Kidney epithelial cell (primary cell): ENCODE measurements around the gene CFAP91. TPM values are rescaled to one million over a fixed set of nuclear protein-coding genes. Genes with fewer than 3 reads are reported as not detected.

Experiments
- DNase-seq: peaks from one replicate; pipeline ENCODE4 v3.0.0-alpha.2; 2010; ENCODE audit warnings: low read depth
- H3K27me3 ChIP-seq: 2 replicates; pipeline ENCODE4 v1.6.0; 2011; ENCODE audit warnings: low read length; ENCODE audit not compliant: control insufficient read depth, insufficient read depth
- H3K36me3 ChIP-seq: 2 replicates; pipeline ENCODE4 v1.5.1; 2011; ENCODE audit warnings: low read length; ENCODE audit not compliant: control insufficient read depth, insufficient read depth
- H3K4me3 ChIP-seq: 2 replicates; pipeline ENCODE4 v1.5.1; 2011; ENCODE audit warnings: low read depth, mild to moderate bottlenecking, control low read depth, low read length
- total RNA-seq: library from RNA; depleted of rRNA; stranded (reverse); fragments of >200 nt; gene quantifications from 2 replicates; pipeline ENCODE4 v1.2.3, GENCODE V29; 2015
- TF ChIP-seq, protein P1 (sequence below): IDR thresholded peaks from 2 replicates; pipeline ENCODE4 v1.5.1; 2011; ENCODE audit warnings: mild to moderate bottlenecking, moderate library complexity, low read length, control low read depth, inconsistent platforms; ENCODE audit not compliant: insufficient read depth, poor library complexity, severe bottlenecking

Gene CFAP91
- total RNA-seq, 1 donor from 2014 or later, result 3.3 TPM

GRCh38 chr3:119683421-119683820, 19.4 kb upstream of the CFAP91 start:
- Histone ChIP-seq H3K36me3 (no peaks in the 10 kb centered on the region), H3K4me3 (no peak overlapping the region), H3K27me3 (no peaks in the 10 kb centered on the region)
- TF ChIP-seq, protein P1, sequence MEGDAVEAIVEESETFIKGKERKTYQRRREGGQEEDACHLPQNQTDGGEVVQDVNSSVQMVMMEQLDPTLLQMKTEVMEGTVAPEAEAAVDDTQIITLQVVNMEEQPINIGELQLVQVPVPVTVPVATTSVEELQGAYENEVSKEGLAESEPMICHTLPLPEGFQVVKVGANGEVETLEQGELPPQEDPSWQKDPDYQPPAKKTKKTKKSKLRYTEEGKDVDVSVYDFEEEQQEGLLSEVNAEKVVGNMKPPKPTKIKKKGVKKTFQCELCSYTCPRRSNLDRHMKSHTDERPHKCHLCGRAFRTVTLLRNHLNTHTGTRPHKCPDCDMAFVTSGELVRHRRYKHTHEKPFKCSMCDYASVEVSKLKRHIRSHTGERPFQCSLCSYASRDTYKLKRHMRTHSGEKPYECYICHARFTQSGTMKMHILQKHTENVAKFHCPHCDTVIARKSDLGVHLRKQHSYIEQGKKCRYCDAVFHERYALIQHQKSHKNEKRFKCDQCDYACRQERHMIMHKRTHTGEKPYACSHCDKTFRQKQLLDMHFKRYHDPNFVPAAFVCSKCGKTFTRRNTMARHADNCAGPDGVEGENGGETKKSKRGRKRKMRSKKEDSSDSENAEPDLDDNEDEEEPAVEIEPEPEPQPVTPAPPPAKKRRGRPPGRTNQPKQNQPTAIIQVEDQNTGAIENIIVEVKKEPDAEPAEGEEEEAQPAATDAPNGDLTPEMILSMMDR, result no peak
- no peak for DNase-seq

DNA sequence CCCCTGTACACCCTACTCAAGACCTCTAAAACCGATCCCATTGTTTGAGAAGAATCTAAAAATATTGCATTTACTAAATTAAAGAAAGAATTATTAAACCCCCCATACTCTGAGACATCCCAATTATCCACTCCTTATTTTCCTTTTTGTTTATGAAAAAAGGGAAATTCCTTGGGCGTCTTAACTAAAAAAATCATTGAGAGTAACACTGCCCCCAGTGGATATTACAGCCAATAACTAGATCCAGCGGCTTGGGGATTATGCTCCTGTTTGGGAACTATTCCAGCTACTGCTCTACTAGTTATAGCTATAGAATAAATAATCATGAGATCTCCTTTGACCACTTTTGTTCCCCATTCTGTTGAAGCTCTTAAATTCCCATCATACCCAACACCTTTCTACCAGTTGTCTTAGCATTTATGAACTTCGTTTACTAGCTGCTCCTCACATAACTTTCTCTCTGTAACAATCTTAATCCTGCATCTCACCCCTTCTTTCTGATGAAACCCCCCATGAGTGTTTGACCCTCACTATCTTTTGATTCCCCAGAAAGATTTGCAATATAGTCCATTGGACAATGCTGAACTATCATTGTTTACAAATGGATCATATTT, 12.7 kb upstream of the CFAP91 start:
- TF ChIP-seq, protein P1, result peak; percentile 56
- Histone ChIP-seq H3K4me3 (no peak overlapping the region), H3K36me3 (no peaks in the 10 kb centered on the region), H3K27me3 (no peaks in the 10 kb centered on the region)
- no peak for DNase-seq

GRCh38 chr3:119695480-119695879, 7.3 kb upstream of the CFAP91 start:
- DNase-seq, result no peak
- Histone ChIP-seq H3K4me3 (no peak overlapping the region), H3K36me3 (no peaks in the 10 kb centered on the region), H3K27me3 (no peaks in the 10 kb centered on the region)
- TF ChIP-seq, protein P1, result no peak

DNA sequence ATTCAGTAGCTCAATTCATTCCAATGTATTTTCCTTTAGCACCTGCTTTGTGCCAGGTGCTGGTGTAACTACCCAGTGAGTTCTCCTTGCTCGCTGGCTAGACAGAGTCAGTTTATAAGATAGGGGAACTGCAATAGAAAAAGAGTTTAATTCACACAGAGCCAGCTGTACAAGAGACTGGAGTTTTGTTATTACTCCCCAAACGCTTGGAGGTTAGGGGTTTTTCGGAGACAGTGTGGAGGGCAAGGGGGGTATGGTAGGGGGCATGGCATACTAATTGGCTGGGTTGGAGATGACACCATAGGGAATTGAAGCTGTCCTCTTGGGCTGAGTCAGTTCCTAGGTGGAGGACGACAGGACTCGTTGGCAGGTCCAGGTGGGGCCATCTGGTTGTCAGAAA, 5.4 kb upstream of the CFAP91 start:
- Histone ChIP-seq H3K36me3 (no peaks in the 10 kb centered on the region), H3K4me3 (no peak overlapping the region), H3K27me3 (no peaks in the 10 kb centered on the region)
- TF ChIP-seq, protein P1, result no peak
- no peak for DNase-seq

GRCh38 chr3:119700269-119700919, 2.4 kb upstream of the CFAP91 start:
- peaks cover 2% of the 10 kb centered on the region for H3K27me3 ChIP-seq
- H3K36me3 ChIP-seq, result no peaks in the 10 kb centered on the region
- DNase-seq, result peak; percentile 34
- TF ChIP-seq, protein P1, result no peak
- no peak overlapping the region for H3K4me3 ChIP-seq
